Keratinocyte (primary cell): ENCODE results near the gene AFAP1L1. TPM values are rescaled to one million over a fixed set of nuclear protein-coding genes. Genes with fewer than 3 reads are reported as not detected.

ENCODE experiments used
- DNase-seq: peaks from one replicate; pipeline ENCODE4 v3.0.0-alpha.2; 2011; ENCODE audit warnings: low read depth, missing footprints, low spot score
- FAIRE-seq: peaks from 2 replicates; lab custom pipeline; 2011; peaks lifted over from hg19 to GRCh38; lab: Jason Lieb, UNC
- H2AFZ ChIP-seq: 2 replicates; pipeline ENCODE4 v1.6.0; 2012; ENCODE audit warnings: low read length, control low read depth, inconsistent platforms; ENCODE audit not compliant: control insufficient read depth
- H3K27ac ChIP-seq: 2 replicates; pipeline ENCODE4 v1.5.1; 2011; ENCODE audit warnings: low read length; ENCODE audit not compliant: control insufficient read depth, insufficient read depth
- H3K27me3 ChIP-seq: 3 replicates; pipeline ENCODE4 v1.6.0; 2011; ENCODE audit warnings: low read length; ENCODE audit not compliant: control insufficient read depth, insufficient read depth; ENCODE audit errors: extremely low read depth
- H3K36me3 ChIP-seq, 2 experiments: 2 replicates in 1 of 2; 3 replicates in 1 of 2; pipeline ENCODE4 v1.5.1; 2011; ENCODE audit warnings: low read length in 2 of 2, mild to moderate bottlenecking in 1 of 2; ENCODE audit not compliant: control insufficient read depth in 2 of 2, insufficient read depth in 2 of 2; ENCODE audit errors: extremely low read depth in 1 of 2
- H3K4me1 ChIP-seq: 3 replicates; pipeline ENCODE4 v1.5.1; 2011; ENCODE audit warnings: low read length; ENCODE audit not compliant: control insufficient read depth, insufficient read depth; ENCODE audit errors: extremely low read depth
- H3K4me2 ChIP-seq: 3 replicates; pipeline ENCODE4 v1.6.0; 2011; ENCODE audit warnings: low read depth, low read length; ENCODE audit not compliant: control insufficient read depth, insufficient read depth; ENCODE audit errors: extremely low read depth
- H3K4me3 ChIP-seq, 3 experiments: fragments of 200-600 bp in 1 of 3; sonication (generic) in 1 of 3; 2 replicates in 2 of 3; 3 replicates in 1 of 3; pipeline ENCODE4 v1.5.1; 2011 to 2016; ENCODE audit warnings: low read length in 3 of 3, mild to moderate bottlenecking in 3 of 3, control low read depth in 2 of 3, inconsistent platforms in 1 of 3, low read depth in 1 of 3, mixed read lengths in 1 of 3, mixed run types in 1 of 3, moderate library complexity in 1 of 3; ENCODE audit not compliant: control insufficient read depth in 2 of 3, insufficient read depth in 2 of 3; ENCODE audit errors: extremely low read depth in 1 of 3
- H3K79me2 ChIP-seq: 2 replicates; pipeline ENCODE4 v1.6.0; 2012; ENCODE audit warnings: low read length; ENCODE audit not compliant: control insufficient read depth, insufficient read depth
- H3K9ac ChIP-seq: 3 replicates; pipeline ENCODE4 v1.6.0; 2011; ENCODE audit warnings: low read length; ENCODE audit not compliant: control insufficient read depth, insufficient read depth; ENCODE audit errors: extremely low read depth
- H3K9me1 ChIP-seq: 3 replicates; pipeline ENCODE4 v1.6.0; 2011; ENCODE audit warnings: low read length; ENCODE audit not compliant: control insufficient read depth, insufficient read depth; ENCODE audit errors: extremely low read depth
- H3K9me3 ChIP-seq: 2 replicates; pipeline ENCODE4 v1.5.1; 2012; ENCODE audit warnings: low read depth, low read length; ENCODE audit not compliant: control insufficient read depth
- H4K20me1 ChIP-seq: 3 replicates; pipeline ENCODE4 v1.6.0; 2011; ENCODE audit warnings: low read length; ENCODE audit not compliant: control insufficient read depth, insufficient read depth; ENCODE audit errors: extremely low read depth
- EZH2 ChIP-seq: IDR thresholded peaks from one replicate; pipeline ENCODE4 v1.6.1; 2012; ENCODE audit warnings: inconsistent platforms, mild to moderate bottlenecking, low read length, moderate library complexity
- dilution Hi-C: fragments of 300-500 bp; cut with MboI; formaldehyde crosslinking; loops from one replicate; pipeline ENCODE4 v1.7.0; 2020; ENCODE audit warnings: low sequenced_read_pairs; ENCODE audit not compliant: extremely low pct_ligation_motif_present
- polyA plus RNA-seq, 5 experiments: library from polyadenylated mRNA; depleted of rRNA in 3 of 5; stranded (reverse) in 3 of 5; stranded (forward) in 1 of 5; unstranded in 1 of 5; fragments of >200 nt; gene quantifications; 1 replicate in 1 of 5; 2 replicates in 3 of 5; 3 replicates in 1 of 5; pipeline versions ENCODE4 v1.2.1 to v1.2.3, GENCODE V29; 2011 to 2012; ENCODE audit warnings: missing spikeins in 2 of 5, low read depth in 1 of 5, low replicate concordance in 1 of 5
- TF ChIP-seq, protein P1 (sequence below), 3 experiments: IDR thresholded peaks in 1 of 3; conservative IDR thresholded peaks in 1 of 3; optimal IDR thresholded peaks in 1 of 3; 2 replicates in 2 of 3; 3 replicates in 1 of 3; pipeline versions ENCODE3 to v1.5.1; 2011; ENCODE audit warnings: low read length in 3 of 3, mild to moderate bottlenecking in 3 of 3, moderate library complexity in 2 of 3, control low read depth in 1 of 3, inconsistent platforms in 1 of 3; ENCODE audit not compliant: insufficient read depth in 2 of 3; ENCODE audit errors: extremely low read depth in 1 of 3

Gene AFAP1L1
- polyA plus RNA-seq, 1 donor (not counting 4 experiments of a cell fraction or from before 2014, with no cell fraction given): 4.6 TPM

GRCh38 chr5:149300441-149300840, 28.8 kb downstream of the AFAP1L1 start:
- no peaks in the 10 kb centered on the region for H3K79me2 ChIP-seq
- H3K4me2 ChIP-seq: no peak overlapping the region
- DNase-seq (no peak), FAIRE-seq (no peak)
- H4K20me1 ChIP-seq: no peaks in the 10 kb centered on the region
- H3K4me1 ChIP-seq: peaks cover 22% of the 10 kb centered on the region
- H3K27me3 ChIP-seq: no peaks in the 10 kb centered on the region
- H3K9me3 ChIP-seq: no peaks in the 10 kb centered on the region
- H3K27ac ChIP-seq: no peak overlapping the region
- H3K9ac ChIP-seq: no peak overlapping the region
- H2AFZ ChIP-seq: no peak overlapping the region
- TF ChIP-seq, protein P1, sequence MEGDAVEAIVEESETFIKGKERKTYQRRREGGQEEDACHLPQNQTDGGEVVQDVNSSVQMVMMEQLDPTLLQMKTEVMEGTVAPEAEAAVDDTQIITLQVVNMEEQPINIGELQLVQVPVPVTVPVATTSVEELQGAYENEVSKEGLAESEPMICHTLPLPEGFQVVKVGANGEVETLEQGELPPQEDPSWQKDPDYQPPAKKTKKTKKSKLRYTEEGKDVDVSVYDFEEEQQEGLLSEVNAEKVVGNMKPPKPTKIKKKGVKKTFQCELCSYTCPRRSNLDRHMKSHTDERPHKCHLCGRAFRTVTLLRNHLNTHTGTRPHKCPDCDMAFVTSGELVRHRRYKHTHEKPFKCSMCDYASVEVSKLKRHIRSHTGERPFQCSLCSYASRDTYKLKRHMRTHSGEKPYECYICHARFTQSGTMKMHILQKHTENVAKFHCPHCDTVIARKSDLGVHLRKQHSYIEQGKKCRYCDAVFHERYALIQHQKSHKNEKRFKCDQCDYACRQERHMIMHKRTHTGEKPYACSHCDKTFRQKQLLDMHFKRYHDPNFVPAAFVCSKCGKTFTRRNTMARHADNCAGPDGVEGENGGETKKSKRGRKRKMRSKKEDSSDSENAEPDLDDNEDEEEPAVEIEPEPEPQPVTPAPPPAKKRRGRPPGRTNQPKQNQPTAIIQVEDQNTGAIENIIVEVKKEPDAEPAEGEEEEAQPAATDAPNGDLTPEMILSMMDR (optimal IDR thresholded peaks at IDR 0.05 in 1 of 3, IDR thresholded peaks at IDR 0.05 in 1 of 3, conservative IDR thresholded peaks at IDR 0.05 in 1 of 3; ENCODE audit: extremely low read depth in 1 of 3, insufficient read depth in 2 of 3, low read length in 3 of 3): no peak
- TF ChIP-seq EZH2: no peak
- no peaks in the 10 kb centered on the region for H3K9me1 ChIP-seq
- no peak overlapping the region for H3K4me3 ChIP-seq
- H3K36me3 ChIP-seq: peaks cover 2 to 4% of the 10 kb centered on the region in 2 experiments
- dilution Hi-C loops: no loop called here

DNA sequence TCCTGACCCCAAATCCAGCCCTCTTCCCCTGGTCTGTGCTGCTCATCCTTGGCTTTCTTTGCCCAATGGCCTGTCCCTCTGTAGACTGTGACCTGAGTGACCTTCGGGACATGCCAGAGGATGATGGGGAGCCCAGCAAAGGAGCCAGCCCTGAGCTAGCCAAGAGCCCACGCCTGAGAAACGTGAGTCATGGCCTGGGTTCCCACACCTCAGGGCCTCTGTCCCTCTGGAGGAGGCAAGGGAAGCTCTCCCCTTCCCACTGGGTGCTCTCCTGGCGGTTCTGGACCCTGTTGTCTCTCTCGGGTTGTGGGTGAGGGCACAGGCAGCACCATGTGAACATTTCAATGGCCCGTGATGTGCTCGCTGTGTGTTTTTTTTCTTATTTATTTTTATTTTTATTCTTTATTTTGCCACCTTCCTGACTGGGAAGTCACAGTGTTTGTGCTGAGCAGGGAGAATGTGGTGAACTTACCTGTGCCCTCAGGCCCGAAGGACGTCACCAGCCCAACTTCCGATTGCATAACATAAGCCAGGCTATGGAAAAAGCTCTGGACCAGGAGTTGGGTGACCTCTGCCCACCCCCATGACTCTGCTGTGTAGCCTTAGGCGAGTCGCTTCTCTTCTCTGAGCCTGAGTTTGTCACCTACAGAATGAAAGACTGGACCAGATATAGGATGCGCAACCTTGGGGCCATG, 29.5 kb downstream of the AFAP1L1 start:
- H3K79me2 ChIP-seq: no peaks in the 10 kb centered on the region
- TF ChIP-seq, protein P1 (optimal IDR thresholded peaks at IDR 0.05 in 1 of 3, IDR thresholded peaks at IDR 0.05 in 1 of 3, conservative IDR thresholded peaks at IDR 0.05 in 1 of 3; ENCODE audit: extremely low read depth in 1 of 3, insufficient read depth in 2 of 3, low read length in 3 of 3): no peak
- no peak for TF ChIP-seq EZH2
- no peak overlapping the region for H2AFZ ChIP-seq
- H3K9me1 ChIP-seq: no peaks in the 10 kb centered on the region
- no peaks in the 10 kb centered on the region for H3K9me3 ChIP-seq
- H4K20me1 ChIP-seq: no peaks in the 10 kb centered on the region
- FAIRE-seq: no peak
- H3K27me3 ChIP-seq: no peaks in the 10 kb centered on the region
- no peak for DNase-seq
- no peak overlapping the region for H3K4me2 ChIP-seq
- dilution Hi-C loops: no loop called here
- no peak overlapping the region for H3K27ac ChIP-seq
- no peak overlapping the region for H3K9ac ChIP-seq
- H3K4me1 ChIP-seq: peaks cover 14% of the 10 kb centered on the region
- peaks cover 2 to 4% of the 10 kb centered on the region in 2 experiments for H3K36me3 ChIP-seq
- no peak overlapping the region for H3K4me3 ChIP-seq
